Lower lobe of right lung (tissue), 2 donors: ENCODE measurements around the gene MYO5B. TPM values are rescaled to one million over a fixed set of nuclear protein-coding genes. Genes with fewer than 3 reads are reported as not detected.
A peak's percentile ranks its signal among the peaks of the same experiment; 100 is the strongest.

Experiments
- ATAC-seq, 2 donors: fragments of 200-7000 bp; cut with Tn5 transposase; one replicate each; pipeline ENCODE4 v1.9.1; 2020 to 2022; ENCODE audit warnings: mild to moderate bottlenecking in 2 of 2, moderate library complexity in 2 of 2
- DNase-seq: peaks from one replicate; pipeline ENCODE4 v3.0.0-alpha.2; 2020
- H3K27ac ChIP-seq: fragments of 200-600 bp; one replicate; pipeline ENCODE4 v1.8.0; 2022
- H3K27me3 ChIP-seq: fragments of 200-600 bp; one replicate; pipeline ENCODE4 v1.8.0; 2022; ENCODE audit warnings: low read depth
- H3K36me3 ChIP-seq: fragments of 200-600 bp; one replicate; pipeline ENCODE4 v1.8.0; 2022; ENCODE audit warnings: mild to moderate bottlenecking
- H3K4me1 ChIP-seq: fragments of 200-600 bp; one replicate; pipeline ENCODE4 v1.8.0; 2022
- H3K4me3 ChIP-seq: fragments of 200-600 bp; one replicate; pipeline ENCODE4 v1.8.0; 2022; ENCODE audit warnings: mild to moderate bottlenecking
- H3K9me3 ChIP-seq: fragments of 200-600 bp; one replicate; pipeline ENCODE4 v1.8.0; 2022
- CTCF ChIP-seq: fragments of 200-600 bp; IDR thresholded peaks from one replicate; pipeline ENCODE4 v1.8.0; 2022; ENCODE audit warnings: antibody characterized with exemption, mild to moderate bottlenecking
- intact Hi-C: fragments of 100-400 bp; cut with DNase I; formaldehyde crosslinking; loops from one replicate; pipeline ENCODE4 v1.11.0; 2022
- total RNA-seq: library from RNA; stranded (reverse); fragmentation: NEBNext Ultra II Directional; extraction: Animal tissue kit (Norgen Biotek cat#: 25700); gene quantifications from one replicate; pipeline ENCODE4 v1.2.1, GENCODE V29; 2021
- donor health status: DM: no; HTN: yes; CAD: no; lungs with severe emphysema.

MYO5B gene
- total RNA-seq, 1 donor from 2014 or later: 23.3 TPM

- Histone ChIP-seq H3K27ac (no peak overlapping the region), H3K4me1 (peaks cover 9% of the 10 kb centered on the region), H3K27me3 (no peaks in the 10 kb centered on the region), H3K4me3 (no peak overlapping the region), H3K36me3 (no peaks in the 10 kb centered on the region), H3K9me3 (no peaks in the 10 kb centered on the region)
- TF ChIP-seq CTCF: no peak
- intact Hi-C loops: no loop called here
- ATAC-seq (peak in 1 of 2 donors; percentile 48), DNase-seq (no peak)
These were observed 181.4 kb downstream of the MYO5B start for GRCh38 chr18:50013363-50014138.

DNA sequence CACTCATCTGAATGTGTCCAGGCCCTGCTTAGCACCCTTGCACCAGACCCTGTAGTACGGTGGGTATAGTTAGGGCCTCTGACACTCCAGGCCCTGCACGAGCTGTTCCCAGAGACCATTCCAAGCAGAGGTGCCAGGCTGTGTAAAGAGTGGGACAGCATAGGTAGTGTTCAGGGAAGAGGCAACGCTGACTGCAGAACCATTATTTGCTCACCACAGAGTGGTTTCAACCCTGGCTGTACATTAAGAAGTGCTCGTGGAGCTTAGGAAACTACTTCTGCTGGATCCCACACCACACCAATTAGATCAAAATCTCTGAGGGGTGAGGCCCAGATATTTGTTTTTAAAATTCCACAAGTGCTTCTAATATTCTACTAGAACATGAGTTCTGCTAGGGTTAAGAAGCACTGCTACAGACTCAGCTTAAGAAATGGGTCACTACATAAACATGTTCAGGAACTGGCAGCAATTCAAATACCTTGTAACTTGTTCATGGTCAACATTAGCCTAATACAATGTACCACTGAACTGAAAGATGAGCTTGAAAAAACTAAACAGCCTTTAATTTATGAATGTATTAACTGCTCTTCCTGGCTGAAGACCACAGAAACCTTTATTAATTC is 183.0 kb downstream of the MYO5B start:
- Histone ChIP-seq H3K27ac (peak overlapping the region; percentile 36), H3K4me3 (no peak overlapping the region), H3K36me3 (no peaks in the 10 kb centered on the region), H3K4me1 (peaks cover 9% of the 10 kb centered on the region), H3K27me3 (no peaks in the 10 kb centered on the region), H3K9me3 (no peaks in the 10 kb centered on the region)
- peak; percentile 70 to 83 for ATAC-seq
- no peak for DNase-seq
- TF ChIP-seq CTCF: no peak
- intact Hi-C loops: no loop called here

DNA sequence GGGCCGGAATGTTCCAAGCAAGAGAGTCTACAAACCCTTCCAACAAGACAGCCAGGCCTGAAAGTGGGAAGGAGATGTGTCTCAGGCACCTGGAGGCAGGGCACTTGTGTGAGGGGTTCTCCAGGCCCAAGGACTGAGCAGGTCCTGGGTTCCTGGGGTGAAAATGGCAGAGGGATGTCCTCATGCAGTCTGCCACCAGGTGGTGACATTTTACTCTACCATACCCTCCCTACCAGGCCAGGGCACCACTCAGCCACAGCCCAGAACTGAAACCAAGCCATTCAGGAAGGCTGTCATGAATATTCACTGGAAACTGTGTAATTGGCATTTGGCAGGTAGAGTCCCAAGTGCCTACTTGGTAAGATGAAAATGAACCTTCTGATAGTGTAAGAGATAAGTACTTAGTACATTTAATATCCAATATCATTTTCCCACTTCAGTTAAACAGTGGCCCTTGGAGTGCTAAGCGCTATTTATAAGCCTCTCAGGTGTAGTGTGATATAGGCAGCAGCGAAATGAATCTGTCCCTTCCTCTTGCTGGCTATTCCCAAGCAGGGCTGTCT is 185.1 kb downstream of the MYO5B start:
- no peaks in the 10 kb centered on the region for H3K27me3 ChIP-seq
- no peak overlapping the region for H3K4me3 ChIP-seq
- DNase-seq (peak; percentile 66), ATAC-seq (peak; percentile 81 to 85)
- intact Hi-C loops: no loop called here
- H3K9me3 ChIP-seq: no peaks in the 10 kb centered on the region
- TF ChIP-seq CTCF: peak; percentile 62
- H3K4me1 ChIP-seq: peaks cover 9% of the 10 kb centered on the region
- H3K36me3 ChIP-seq: no peaks in the 10 kb centered on the region
- H3K27ac ChIP-seq: no peak overlapping the region

DNA sequence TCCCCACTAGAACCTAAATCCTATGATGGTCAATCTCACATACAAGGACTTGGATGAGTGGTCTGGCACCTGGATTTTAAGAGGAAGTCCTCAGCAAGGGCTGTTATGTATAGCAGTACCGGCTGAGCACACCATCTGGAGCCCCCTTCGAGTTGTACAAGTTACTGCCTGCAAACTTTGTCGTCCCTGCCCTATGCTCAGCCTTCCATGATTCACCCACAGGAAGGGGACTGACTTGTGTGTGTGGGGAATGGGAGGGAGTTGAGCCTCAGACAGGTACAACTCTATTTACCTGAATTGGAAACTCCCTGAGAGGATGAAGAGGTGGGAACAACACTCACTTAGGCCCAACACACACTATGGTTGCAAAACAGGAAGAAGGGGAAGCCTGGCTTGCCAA is 186.6 kb downstream of the MYO5B start:
- Histone ChIP-seq H3K36me3 (no peaks in the 10 kb centered on the region), H3K27ac (no peak overlapping the region), H3K27me3 (no peaks in the 10 kb centered on the region), H3K4me3 (no peak overlapping the region), H3K9me3 (no peaks in the 10 kb centered on the region), H3K4me1 (peaks cover 9% of the 10 kb centered on the region)
- intact Hi-C loops: no loop called here
- no peak for ATAC-seq
- no peak for TF ChIP-seq CTCF
- no peak for DNase-seq

- TF ChIP-seq CTCF: no peak
- Histone ChIP-seq H3K27me3 (no peaks in the 10 kb centered on the region), H3K4me1 (peaks cover 4% of the 10 kb centered on the region), H3K36me3 (no peaks in the 10 kb centered on the region), H3K27ac (no peak overlapping the region), H3K9me3 (no peaks in the 10 kb centered on the region), H3K4me3 (no peak overlapping the region)
- DNase-seq (no peak), ATAC-seq (no peak)
- intact Hi-C loops: no loop called here
These were observed 188.4 kb downstream of the MYO5B start for GRCh38 chr18:50006470-50007046.
